K562 (cell line): ENCODE data around the gene EEF1A2. TPM values are rescaled to one million over a fixed set of nuclear protein-coding genes. Genes with fewer than 3 reads are reported as not detected.

ENCODE experiments used
- ATAC-seq: fragments of 200-7000 bp; cut with Tn5 transposase; 3 replicates; pipeline ENCODE4 v1.9.1; 2020; ENCODE audit warnings: moderate library complexity
- Bru-seq: library from RNA; stranded (reverse); fragments of 400-500 nt; gene quantifications from one replicate; lab custom pipeline; 2021; lab: Mats Ljungman, UMichigan
- BruChase-seq, 2 experiments: library from RNA; stranded (reverse); fragments of 400-500 nt; gene quantifications; one replicate each; lab custom pipeline; 2021; lab: Mats Ljungman, UMichigan
- BruUV-seq: library from RNA; stranded (reverse); fragments of 400-500 nt; replicated peaks from 2 replicates; lab custom pipeline; 2021; lab: Mats Ljungman, UMichigan
- CTCF ChIA-PET: fragments of 300-600 bp; formaldehyde crosslinking; extraction: SDS; loops from one replicate; lab custom pipeline; 2021; ENCODE audit warnings: low intra/inter-chr PET ratio; lab: Yijun Ruan, JAX
- POLR2A ChIA-PET: fragments of 300-600, 350-650 bp; sonication (Branson Sonifier 250); formaldehyde crosslinking; extraction: SDS; loops from one replicate; lab custom pipeline; 2021; ENCODE audit warnings: antibody characterized with exemption, inconsistent platforms; lab: Yijun Ruan, JAX
- DNase-seq, 4 experiments: peaks; one replicate each; pipeline versions ENCODE4 v3.0.0 to v3.0.0-alpha.2; 2011 to 2018; ENCODE audit warnings: low spot score in 3 of 4, mixed read lengths in 3 of 4; ENCODE audit errors: extremely low read depth in 1 of 4
- FAIRE-seq: peaks from 2 replicates; lab custom pipeline; 2011; peaks lifted over from hg19 to GRCh38; lab: Jason Lieb, UNC
- H2AFZ ChIP-seq: 2 replicates; pipeline ENCODE4 v1.6.0; 2011; ENCODE audit warnings: low read depth, low read length, control low read depth, inconsistent platforms
- H3K27ac ChIP-seq: fragments of 200-600 bp; 3 replicates; pipeline ENCODE4 v1.8.0; 2011; ENCODE audit warnings: low read depth, mild to moderate bottlenecking, control low read depth, inconsistent platforms, low read length, moderate library complexity, mixed read lengths; ENCODE audit errors: extremely low read depth
- H3K27me3 ChIP-seq, 2 experiments: fragments of 300-600 bp in 1 of 2; 2 replicates in 1 of 2; 3 replicates in 1 of 2; pipeline versions ENCODE4 v1.6.0 to v1.8.0; 2011; ENCODE audit warnings: inconsistent platforms in 2 of 2, low read length in 2 of 2, mild to moderate bottlenecking in 1 of 2, mixed read lengths in 1 of 2, moderate library complexity in 1 of 2; ENCODE audit not compliant: control insufficient read depth in 2 of 2, insufficient read depth in 2 of 2
- H3K36me3 ChIP-seq: fragments of 300-600 bp; 3 replicates; pipeline ENCODE4 v1.8.0; 2011; ENCODE audit warnings: mild to moderate bottlenecking, low read length, inconsistent platforms; ENCODE audit not compliant: control insufficient read depth, insufficient read depth
- H3K4me1 ChIP-seq, 2 experiments: fragments of 200-600 bp in 1 of 2; replicated peaks in 1 of 2; 2 replicates in 1 of 2; 3 replicates in 1 of 2; pipeline versions ENCODE4 v1.5.1 to v1.8.0; 2011; ENCODE audit warnings: inconsistent platforms in 2 of 2, low read length in 2 of 2, mild to moderate bottlenecking in 1 of 2, mixed read lengths in 1 of 2, moderate library complexity in 1 of 2; ENCODE audit not compliant: control insufficient read depth in 2 of 2, insufficient read depth in 2 of 2
- H3K4me2 ChIP-seq: 2 replicates; pipeline ENCODE4 v1.6.1; 2011; ENCODE audit warnings: low read length, control low read depth, inconsistent platforms, mixed read lengths; ENCODE audit not compliant: insufficient read depth
- H3K4me3 ChIP-seq: fragments of 200-600 bp; sonication (generic), shearing (Covaris generic); 2 replicates; pipeline ENCODE4 v1.5.1; 2016; ENCODE audit warnings: control low read depth, inconsistent platforms
- H3K79me2 ChIP-seq: fragments of 200-600 bp; 3 replicates; pipeline ENCODE4 v1.8.0; 2011; ENCODE audit warnings: low read length, inconsistent platforms; ENCODE audit not compliant: control insufficient read depth, insufficient read depth
- H3K9ac ChIP-seq, 2 experiments: 2 replicates each; pipeline versions ENCODE4 v1.6.0 to v1.6.1; 2011; ENCODE audit warnings: low read depth in 2 of 2, low read length in 2 of 2, control low read depth in 1 of 2, inconsistent platforms in 1 of 2, mild to moderate bottlenecking in 1 of 2, mixed read lengths in 1 of 2; ENCODE audit not compliant: insufficient read depth in 1 of 2
- H3K9me1 ChIP-seq: one replicate; pipeline ENCODE4 v1.6.0; 2011; ENCODE audit warnings: inconsistent platforms, mild to moderate bottlenecking, low read length, moderate library complexity; ENCODE audit not compliant: control insufficient read depth, insufficient read depth
- H3K9me3 ChIP-seq: replicated peaks from 2 replicates; pipeline ENCODE4 v1.5.1; 2011; ENCODE audit warnings: low read depth, low read length, inconsistent platforms; ENCODE audit not compliant: control insufficient read depth, insufficient read depth
- H4K20me1 ChIP-seq: replicated peaks from 2 replicates; pipeline ENCODE4 v1.6.1; 2011; ENCODE audit warnings: low read length, inconsistent platforms, mixed read lengths; ENCODE audit not compliant: control insufficient read depth, insufficient read depth
- KAT7 ChIP-seq: sonication (generic); formaldehyde crosslinking; IDR thresholded peaks from 2 replicates; pipeline ENCODE4 v1.8.0; 2022; ENCODE audit warnings: missing genetic modification reagents, mild to moderate bottlenecking, borderline replicate concordance
- KLF16 ChIP-seq: IDR thresholded peaks from 2 replicates; pipeline ENCODE4 v1.6.1; 2016; ENCODE audit warnings: antibody characterized with exemption
- MTA1 ChIP-seq: fragments of 450-650 bp; IDR thresholded peaks from 2 replicates; pipeline ENCODE4 v1.6.1; 2017; ENCODE audit warnings: borderline replicate concordance
- NELFE ChIP-seq: IDR thresholded peaks from 2 replicates; pipeline ENCODE4 v1.6.1; 2011; ENCODE audit warnings: mild to moderate bottlenecking; ENCODE audit not compliant: insufficient read depth, insufficient read length
- NR2C2 ChIP-seq, 2 experiments: fragments of 200-800 bp in 1 of 2; sonication (Bioruptor generic) in 1 of 2; sonication (generic) in 1 of 2; formaldehyde crosslinking in 1 of 2; IDR thresholded peaks; 2 replicates each; pipeline versions ENCODE4 v1.6.1 to v1.8.0; 2016 to 2022; ENCODE audit warnings: mild to moderate bottlenecking in 1 of 2, missing compliant biosample characterization in 1 of 2, missing genetic modification characterization in 1 of 2, missing genetic modification reagents in 1 of 2
- NR3C1 ChIP-seq: sonication (generic); formaldehyde crosslinking; IDR thresholded peaks from 2 replicates; pipeline ENCODE4 v1.8.1; 2022; ENCODE audit warnings: missing genetic modification reagents
- NRF1 ChIP-seq, 2 experiments: fragments of 450-650 bp; IDR thresholded peaks in 1 of 2; conservative IDR thresholded peaks in 1 of 2; 2 replicates each; pipeline ENCODE4 v1.6.1; 2014; ENCODE audit warnings: mild to moderate bottlenecking in 2 of 2
- SNRNP70 ChIP-seq: fragments of 200-400 bp; formaldehyde crosslinking; optimal IDR thresholded peaks from 2 replicates; pipeline ENCODE3; 2017; ENCODE audit warnings: low read depth, low read length
- SRSF3 ChIP-seq: fragments of 200-400 bp; formaldehyde crosslinking; IDR thresholded peaks from 2 replicates; pipeline ENCODE4 v1.6.1; 2016; ENCODE audit warnings: mild to moderate bottlenecking, low read length, moderate library complexity; ENCODE audit not compliant: insufficient read depth
- XRCC4 ChIP-seq: IDR thresholded peaks from one replicate; pipeline ENCODE4 v1.6.1; 2011; ENCODE audit not compliant: insufficient read depth, insufficient read length; ENCODE audit errors: extremely low read depth
- ZNF324 ChIP-seq: fragments of 250-450 bp; sonication (Bioruptor Pico); IDR thresholded peaks from 2 replicates; pipeline ENCODE4 v1.4.0; 2020; ENCODE audit warnings: mild to moderate bottlenecking
- WGBS: fragments of 100-300 bp; shearing (Covaris generic); methylation state at CpG from one replicate; pipeline ENCODE4 v1.1.6; 2016; ENCODE audit warnings: low coverage, mixed read lengths; ENCODE audit not compliant: insufficient coverage; ENCODE audit errors: missing lambda C conversion rate; 5-methylcytosine and 5-hydroxymethylcytosine counted together
- in situ Hi-C: fragments of 300-500 bp; cut with MboI; formaldehyde crosslinking; loops from 4 replicates; pipeline ENCODE4 v1.15.0; 2018; ENCODE audit warnings: inconsistent platforms, mixed read lengths
- intact Hi-C: fragments of 100-400 bp; cut with micrococcal nuclease; formaldehyde crosslinking; loops from 2 replicates; pipeline ENCODE4 v1.14.2; 2022
- long read RNA-seq, 3 experiments: library from polyadenylated mRNA in 2 of 3; library from RNA in 1 of 3; unstranded in 2 of 3; stranded (forward) in 1 of 3; transcript quantifications; one replicate each; pipeline ENCODE4 v2.0.0, GENCODE V29; 2019 to 2022
- polyA minus RNA-seq, 3 experiments: library from RNA; depleted of rRNA, polyadenylated mRNA; stranded (reverse); fragments of >200 nt; gene quantifications; 2 replicates each; pipeline ENCODE4 v1.2.3, GENCODE V29; 2011
- polyA plus RNA-seq, 8 experiments: library from polyadenylated mRNA; depleted of rRNA in 4 of 8; stranded (reverse) in 5 of 8; unstranded in 3 of 8; fragments of >200 nt; fragmentation: Nextera tagmentation in 2 of 8; fragmentation: Illumina TruSeq in 1 of 8; extraction: Ambion mirVana in 2 of 8; extraction: Trizol in 1 of 8; gene quantifications; 2 replicates each; pipeline versions ENCODE4 v1.2.1 to v1.2.3, GENCODE V29; 2011 to 2014; ENCODE audit warnings: inconsistent platforms in 1 of 8, missing spikeins in 1 of 8
- total RNA-seq, 7 experiments: library from RNA; depleted of rRNA in 6 of 7; stranded (reverse); fragments of >200 nt in 6 of 7; fragmentation: Illumina TruSeq in 2 of 7; extraction: Trizol in 2 of 7; gene quantifications; 2 replicates each; pipeline versions ENCODE4 v1.2.1 to v1.2.3, GENCODE V29; 2011 to 2021; ENCODE audit warnings: low replicate concordance in 1 of 7
- TF ChIP-seq, protein P1 (sequence below), 2 experiments: IDR thresholded peaks in 1 of 2; conservative IDR thresholded peaks in 1 of 2; 2 replicates each; pipeline ENCODE4 v1.6.1; 2016; ENCODE audit warnings: low read depth in 2 of 2, mild to moderate bottlenecking in 1 of 2, missing compliant biosample characterization in 1 of 2, missing genetic modification characterization in 1 of 2, moderate library complexity in 1 of 2
- TF ChIP-seq, protein P2 (sequence below): fragments of 200-800 bp; sonication (Bioruptor generic); IDR thresholded peaks from 2 replicates; pipeline ENCODE4 v1.6.1; 2017; ENCODE audit warnings: missing genetic modification characterization, missing compliant biosample characterization

Gene EEF1A2
- 13.0 and 31.1 TPM in 2 replicates for total RNA-seq (2011; cell fraction: chromatin; rRNA removed; ENCODE audit: low replicate concordance)
- 23.3 and 23.8 TPM in 2 replicates for total RNA-seq (2011; cell fraction: nucleolus; rRNA removed)
- total RNA-seq (2011; cell fraction: nucleoplasm; rRNA removed): 9.9 and 20.4 TPM in 2 replicates
- total RNA-seq (2014; rRNA removed) (20.9 and 24.8 TPM in 2 replicates), total RNA-seq (2014; rRNA removed; fragmentation: Illumina TruSeq; extraction: Trizol) (8.7 and 11.5 TPM in 2 replicates), total RNA-seq (2015; rRNA removed; fragmentation: Illumina TruSeq; extraction: Trizol) (7.7 and 8.7 TPM in 2 replicates), total RNA-seq (2021) (29.0 and 29.6 TPM in 2 replicates), polyA plus RNA-seq (2011; rRNA removed) (9.6 and 11.8 TPM in 2 replicates), polyA plus RNA-seq (2014; fragmentation: Illumina TruSeq; extraction: Trizol) (27.2 and 29.6 TPM in 2 replicates), polyA plus RNA-seq (2014; fragmentation: Nextera tagmentation; extraction: Ambion mirVana) (under 1 TPM; 0.04 to 0.58 TPM), polyA plus RNA-seq (2014; rRNA removed) (10.9 and 11.4 TPM in 2 replicates), polyA minus RNA-seq (2011; rRNA and poly(A)+ RNA removed) (10.3 and 11.5 TPM in 2 replicates), Bru-seq, nascent RNA (percentile 52 among the genes with signal in this experiment), BruChase-seq, experiment 1, labeled RNA remaining after a 2-hour chase (percentile 48 among the genes with signal in this experiment), BruChase-seq, experiment 2, labeled RNA remaining after a 6-hour chase (percentile 51 among the genes with signal in this experiment)
- 10.8 and 19.3 TPM in 2 replicates for polyA plus RNA-seq (2011; cell fraction: cytosol; rRNA removed)
- 13.8 and 24.9 TPM in 2 replicates for polyA plus RNA-seq (2011; cell fraction: nucleus; rRNA removed)
- 29.1 and 61.1 TPM in 2 replicates for polyA plus RNA-seq (2012)
- 34.7 and 45.1 TPM in 2 replicates for polyA minus RNA-seq (2011; cell fraction: cytosol; rRNA and poly(A)+ RNA removed)
- 8.2 and 10.0 TPM in 2 replicates for polyA minus RNA-seq (2011; cell fraction: nucleus; rRNA and poly(A)+ RNA removed)
- long read RNA-seq, experiment 1, transcript EEF1A2-201 (8 exons, 2,014 nt): major isoform, 48 of 92 reads
- long read RNA-seq, experiment 1, partial matches to known transcripts: 31 of 92 reads
- long read RNA-seq, experiment 1, other reads (novel, unspliced or antisense): 13 of 92 reads
- long read RNA-seq, experiment 2, transcript EEF1A2-201 (8 exons, 2,014 nt): major isoform, 9 of 81 reads
- long read RNA-seq, experiment 2, partial matches to known transcripts: 68 of 81 reads
- long read RNA-seq, experiment 2, other reads (novel, unspliced or antisense): 4 of 81 reads
- long read RNA-seq, experiment 3, partial matches to known transcripts: 2 of 4 reads
- long read RNA-seq, experiment 3, other reads (novel, unspliced or antisense): 1 of 4 reads

DNA sequence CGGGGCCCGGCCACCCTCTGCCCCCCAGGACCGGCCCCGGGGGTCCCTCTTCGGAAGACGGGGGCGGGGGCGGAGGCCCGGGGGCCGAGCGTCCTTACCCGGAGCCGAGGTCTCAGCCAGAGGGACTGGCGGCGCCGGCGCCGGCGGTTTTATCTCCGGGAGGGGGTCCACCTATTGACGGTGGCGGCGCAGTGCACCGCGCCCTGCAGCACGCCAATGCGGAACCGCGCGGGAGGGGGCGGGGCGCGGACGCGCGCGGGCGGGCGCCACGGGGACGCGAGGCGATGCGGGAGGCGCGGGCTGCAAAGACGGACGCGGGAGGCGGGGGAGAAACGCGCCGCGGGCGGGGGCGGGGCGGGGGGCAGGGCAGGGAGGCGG, at the start of gene EEF1A2:
EEF1A2 (minus strand) TSS at position 124 of the 378 bp plus-strand sequence. CDS start 1,320 bp downstream, outside the sequence.
- FAIRE-seq (no peak), DNase-seq (peak; percentile 74 to 87 (median 84)), ATAC-seq (peak; percentile 66)
- intact Hi-C loops: no loop called here
- H2AFZ ChIP-seq: peak within 1 kb of the TSS; percentile 69
- peak within 1 kb of the TSS; percentile 31 for H3K4me2 ChIP-seq
- H3K9me1 ChIP-seq: no peaks in the 10 kb centered on the region
- in situ Hi-C loops: no loop called here
- BruUV-seq: no TSS peak
- H3K36me3 ChIP-seq: no peaks in the 10 kb centered on the region
- H4K20me1 ChIP-seq: peaks cover 10% of the 10 kb centered on the region; the same call in 1 of the 2 replicates
- H3K27ac ChIP-seq: no peak within 1 kb of the TSS
- H3K27me3 ChIP-seq: no peaks in the 10 kb centered on the region; a peak in 1 of 5 replicates
- ChIA-PET POLR2A (no interaction called here), CTCF (no interaction called here)
- 0% methylated on average over 2 of the region's 58 CpGs for WGBS
- peaks cover 0 to 87% of the 10 kb centered on the region in 2 experiments; a peak in 3 of 5 replicates for H3K4me1 ChIP-seq
- no peaks in the 10 kb centered on the region for H3K9me3 ChIP-seq
- H3K4me3 ChIP-seq: peak within 1 kb of the TSS; percentile 46
- H3K79me2 ChIP-seq: no peaks in the 10 kb centered on the region
- H3K9ac ChIP-seq: peak within 1 kb of the TSS in 1 of 2 experiments; percentile 88; a peak in 2 of 4 replicates
- TF ChIP-seq NR3C1 (no peak), SRSF3 (no peak), ZNF324 (no peak), NRF1 (conservative IDR thresholded peaks at IDR 0.05 in 1 of 2, IDR thresholded peaks at IDR 0.05 in 1 of 2) (peak in 1 of 2 experiments; percentile 50; a peak in 2 of 4 replicates), SNRNP70 (no peak), KLF16 (no peak), NELFE (no peak), KAT7 (no peak), NR2C2 (CRISPR knock-in tag; IDR thresholded peaks at IDR 0.05) (no peak), NR2C2 (tag; IDR thresholded peaks at IDR 0.05) (no peak), MTA1 (no peak), XRCC4 (no peak)
- TF ChIP-seq, protein P1, sequence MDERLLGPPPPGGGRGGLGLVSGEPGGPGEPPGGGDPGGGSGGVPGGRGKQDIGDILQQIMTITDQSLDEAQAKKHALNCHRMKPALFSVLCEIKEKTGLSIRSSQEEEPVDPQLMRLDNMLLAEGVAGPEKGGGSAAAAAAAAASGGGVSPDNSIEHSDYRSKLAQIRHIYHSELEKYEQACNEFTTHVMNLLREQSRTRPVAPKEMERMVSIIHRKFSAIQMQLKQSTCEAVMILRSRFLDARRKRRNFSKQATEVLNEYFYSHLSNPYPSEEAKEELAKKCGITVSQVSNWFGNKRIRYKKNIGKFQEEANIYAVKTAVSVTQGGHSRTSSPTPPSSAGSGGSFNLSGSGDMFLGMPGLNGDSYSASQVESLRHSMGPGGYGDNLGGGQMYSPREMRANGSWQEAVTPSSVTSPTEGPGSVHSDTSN (CRISPR knock-in tag; IDR thresholded peaks at IDR 0.05; ENCODE audit: low read depth): no peak
- TF ChIP-seq, protein P1 (tag; conservative IDR thresholded peaks at IDR 0.05; ENCODE audit: low read depth): no peak
- TF ChIP-seq, protein P2, sequence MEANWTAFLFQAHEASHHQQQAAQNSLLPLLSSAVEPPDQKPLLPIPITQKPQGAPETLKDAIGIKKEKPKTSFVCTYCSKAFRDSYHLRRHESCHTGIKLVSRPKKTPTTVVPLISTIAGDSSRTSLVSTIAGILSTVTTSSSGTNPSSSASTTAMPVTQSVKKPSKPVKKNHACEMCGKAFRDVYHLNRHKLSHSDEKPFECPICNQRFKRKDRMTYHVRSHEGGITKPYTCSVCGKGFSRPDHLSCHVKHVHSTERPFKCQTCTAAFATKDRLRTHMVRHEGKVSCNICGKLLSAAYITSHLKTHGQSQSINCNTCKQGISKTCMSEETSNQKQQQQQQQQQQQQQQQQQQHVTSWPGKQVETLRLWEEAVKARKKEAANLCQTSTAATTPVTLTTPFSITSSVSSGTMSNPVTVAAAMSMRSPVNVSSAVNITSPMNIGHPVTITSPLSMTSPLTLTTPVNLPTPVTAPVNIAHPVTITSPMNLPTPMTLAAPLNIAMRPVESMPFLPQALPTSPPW (CRISPR knock-in tag): peak; percentile 64
